ENCODE results near the gene WFIKKN2.
"Not testable (repeated sequence)": the region's sequence is repeated elsewhere in the genome, so short reads cannot be mapped to it uniquely, and the experiment has no call there.

Gene WFIKKN2

GRCh38 chr17:50835301-50836234 lies at the start of gene WFIKKN2:
Gene WFIKKN2, plus strand, starts transcription at chr17:50835586. Its CDS starts 352 bp downstream, at chr17:50835938.
- no peak for DNase-seq

GRCh38 chr17:50785946-50786570 lies 49.3 kb upstream of the WFIKKN2 start:
- peak; percentile 17 for DNase-seq

- DNase-seq: no peak
Measured at GRCh38 chr17:50787106-50787505, 48.3 kb upstream of the WFIKKN2 start.

GRCh38 chr17:50790618-50791017 lies 44.8 kb upstream of the WFIKKN2 start:
- DNase-seq: no peak

- DNase-seq: no peak
Measured at GRCh38 chr17:50792132-50792531, 43.3 kb upstream of the WFIKKN2 start.

GRCh38 chr17:50793007-50793406 lies 42.4 kb upstream of the WFIKKN2 start:
- no peak for DNase-seq

GRCh38 chr17:50794361-50794760 lies 41.0 kb upstream of the WFIKKN2 start:
- DNase-seq: no peak

GRCh38 chr17:50797135-50797810 lies 38.1 kb upstream of the WFIKKN2 start:
- no peak for DNase-seq

- peak; percentile 12 for DNase-seq
Measured at GRCh38 chr17:50798424-50799288, 36.7 kb upstream of the WFIKKN2 start.

GRCh38 chr17:50799582-50799981 lies 35.8 kb upstream of the WFIKKN2 start:
- DNase-seq: no peak

- DNase-seq: no peak
Measured at GRCh38 chr17:50800196-50800700, 35.1 kb upstream of the WFIKKN2 start.

GRCh38 chr17:50802609-50803571 lies 32.5 kb upstream of the WFIKKN2 start:
- DNase-seq: no peak

- DNase-seq: no peak
Measured at GRCh38 chr17:50803676-50804075, 31.7 kb upstream of the WFIKKN2 start.

- not testable (repeated sequence) for DNase-seq
Measured at GRCh38 chr17:50804749-50805475, 30.5 kb upstream of the WFIKKN2 start.

GRCh38 chr17:50805486-50805885 lies 29.9 kb upstream of the WFIKKN2 start:
- DNase-seq: no peak

GRCh38 chr17:50806141-50806643 lies 29.2 kb upstream of the WFIKKN2 start:
- DNase-seq: no peak

GRCh38 chr17:50807009-50807408 lies 28.4 kb upstream of the WFIKKN2 start:
- DNase-seq: peak; percentile 62

- DNase-seq: no peak
Measured at GRCh38 chr17:50807675-50808074, 27.7 kb upstream of the WFIKKN2 start.

- no peak for DNase-seq
Measured at GRCh38 chr17:50808413-50808812, 27.0 kb upstream of the WFIKKN2 start.

- no peak for DNase-seq
Measured at GRCh38 chr17:50808888-50809287, 26.5 kb upstream of the WFIKKN2 start.
